ENCODE data around the gene C2orf69. TPM values are rescaled to one million over a fixed set of nuclear protein-coding genes. Genes with fewer than 3 reads are reported as not detected.

C2orf69 gene
- total and polyA plus RNA-seq, 2 experiments from 2014 or later = 33.4 to 39.2 TPM

GRCh38 chr2:199946196-199946595 lies 35.1 kb downstream of the C2orf69 start (continued):
- TF ChIP-seq ZNF462 (CRISPR knock-in tag; IDR thresholded peaks at IDR 0.05) (no peak), CREB1 (CRISPR knock-in tag; IDR thresholded peaks at IDR 0.05; ENCODE audit: low read depth) (no peak), REST (IDR thresholded peaks at IDR 0.05; ENCODE audit: unreplicated experiment) (no peak), ZNF114 (CRISPR knock-in tag; IDR thresholded peaks at IDR 0.05) (no peak)

GRCh38 chr2:199946836-199947235 lies 35.7 kb downstream of the C2orf69 start:
- H3K36me3 ChIP-seq (ENCODE audit: insufficient read depth) = peaks cover 22% of the 10 kb centered on the region
- peaks cover 2% of the 10 kb centered on the region; the same call in 1 of the 3 replicates for H3K4me1 Mint-ChIP-seq
- H3K79me2 ChIP-seq (replicated peaks; ENCODE audit: insufficient read depth) = peaks cover 61% of the 10 kb centered on the region
- peaks cover 59% of the 10 kb centered on the region for H3K36me3 Mint-ChIP-seq (ENCODE audit: low read depth)
- H3K4me3 ChIP-seq = no peak overlapping the region
- ATAC-seq (no peak), DNase-seq (ENCODE audit: low spot score) (no peak)
- H3K4me1 ChIP-seq (ENCODE audit: insufficient read depth) = no peaks in the 10 kb centered on the region
- H2AFZ ChIP-seq = no peak overlapping the region
- no peak overlapping the region for H3K4me3 Mint-ChIP-seq
- H3K27me3 Mint-ChIP-seq (ENCODE audit: insufficient read depth, low read depth, poor library complexity) = no peaks in the 10 kb centered on the region
- H3F3A ChIP-seq (replicated peaks; ENCODE audit: low read depth) = no peaks in the 10 kb centered on the region
- H3K27ac Mint-ChIP-seq = no peak overlapping the region
- H3K27ac ChIP-seq (ENCODE audit: low read depth) = no peak overlapping the region
- H4K20me1 ChIP-seq (replicated peaks; ENCODE audit: insufficient read depth) = peaks cover 9% of the 10 kb centered on the region
- no peak overlapping the region for H3K4me2 ChIP-seq
- H3K9me3 Mint-ChIP-seq = no peaks in the 10 kb centered on the region
- H3K9me2 ChIP-seq (ENCODE audit: insufficient read depth) = no peaks in the 10 kb centered on the region
- H3K27me3 ChIP-seq (ENCODE audit: insufficient read depth) = no peaks in the 10 kb centered on the region
- no peak for TF ChIP-seq JUNB (IDR thresholded peaks at IDR 0.05; ENCODE audit: unreplicated experiment)
- TF ChIP-seq REST (IDR thresholded peaks at IDR 0.05; ENCODE audit: unreplicated experiment) = no peak
- no peak for TF ChIP-seq NANOG (IDR thresholded peaks at IDR 0.05; ENCODE audit: borderline replicate concordance)
- TF ChIP-seq CTCF (conservative IDR thresholded peaks at IDR 0.05; ENCODE audit: low read depth in 2 of 2) = no peak

Measured in GM23338 (cell line).